Glutamatergic neuron (in vitro differentiated cells): Measurements from ENCODE around the gene FGF10. TPM values are rescaled to one million over a fixed set of nuclear protein-coding genes. Genes with fewer than 3 reads are reported as not detected.

Experiments used
- DNase-seq: peaks from one replicate; pipeline ENCODE4 v3.0.0; 2022
- H3K27ac Mint-ChIP-seq: one replicate; pipeline ENCODE4 v1.8.0; 2020; ENCODE audit warnings: mild to moderate bottlenecking, mixed read lengths, inconsistent platforms; ENCODE audit not compliant: unreplicated experiment
- H3K27me3 Mint-ChIP-seq: one replicate; pipeline ENCODE4 v1.8.0; 2020; ENCODE audit warnings: mild to moderate bottlenecking, moderate library complexity, mixed read lengths, inconsistent platforms; ENCODE audit not compliant: unreplicated experiment
- H3K36me3 Mint-ChIP-seq: one replicate; pipeline ENCODE4 v1.8.0; 2020; ENCODE audit warnings: mild to moderate bottlenecking, mixed read lengths, inconsistent platforms; ENCODE audit not compliant: unreplicated experiment
- H3K4me1 Mint-ChIP-seq: one replicate; pipeline ENCODE4 v1.8.0; 2020; ENCODE audit warnings: mild to moderate bottlenecking, low read depth, mixed read lengths, inconsistent platforms; ENCODE audit not compliant: unreplicated experiment
- H3K4me3 Mint-ChIP-seq: one replicate; pipeline ENCODE4 v1.8.0; 2020; ENCODE audit warnings: mild to moderate bottlenecking, mixed read lengths, inconsistent platforms; ENCODE audit not compliant: unreplicated experiment
- H3K9me3 Mint-ChIP-seq: one replicate; pipeline ENCODE4 v1.8.0; 2020; ENCODE audit warnings: mild to moderate bottlenecking, moderate library complexity, mixed read lengths, inconsistent platforms; ENCODE audit not compliant: unreplicated experiment
- total RNA-seq: library from RNA; stranded (reverse); fragmentation: NEBNext Ultra II Directional; extraction: Animal tissue kit (Norgen Biotek cat#: 25700); gene quantifications from one replicate; pipeline ENCODE4 v1.2.1, GENCODE V29; 2021; ENCODE audit not compliant: unreplicated experiment
- TF ChIP-seq, protein P1 (sequence below): fragments of 200-600 bp; sonication (generic); IDR thresholded peaks from one replicate; pipeline ENCODE4 v1.5.0; 2021; ENCODE audit not compliant: partially characterized antibody, unreplicated experiment

Gene FGF10
- total RNA-seq, 1 donor from 2014 or later, result not detected

DNA sequence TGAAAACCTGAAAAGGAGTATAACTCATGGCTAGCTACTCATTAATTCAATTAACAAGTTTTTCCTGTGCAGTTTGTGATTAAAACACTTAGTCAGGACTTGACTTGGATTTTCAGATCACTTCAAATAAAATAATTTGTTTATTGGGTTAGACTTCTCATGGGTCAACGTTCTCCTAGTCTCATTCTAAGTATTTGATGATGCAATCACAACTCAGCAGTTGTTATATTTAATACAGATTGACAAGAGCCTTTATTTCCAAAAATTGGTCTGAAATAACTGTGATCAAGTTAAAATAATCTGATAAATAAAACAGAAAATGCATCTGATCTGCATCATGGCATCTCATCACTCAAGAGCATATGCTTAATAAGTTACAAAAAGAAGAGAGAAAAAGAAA, 113.9 kb downstream of the FGF10 start:
- no peak overlapping the region for H3K27ac Mint-ChIP-seq
- H3K4me1 Mint-ChIP-seq, result no peaks in the 10 kb centered on the region

DNA sequence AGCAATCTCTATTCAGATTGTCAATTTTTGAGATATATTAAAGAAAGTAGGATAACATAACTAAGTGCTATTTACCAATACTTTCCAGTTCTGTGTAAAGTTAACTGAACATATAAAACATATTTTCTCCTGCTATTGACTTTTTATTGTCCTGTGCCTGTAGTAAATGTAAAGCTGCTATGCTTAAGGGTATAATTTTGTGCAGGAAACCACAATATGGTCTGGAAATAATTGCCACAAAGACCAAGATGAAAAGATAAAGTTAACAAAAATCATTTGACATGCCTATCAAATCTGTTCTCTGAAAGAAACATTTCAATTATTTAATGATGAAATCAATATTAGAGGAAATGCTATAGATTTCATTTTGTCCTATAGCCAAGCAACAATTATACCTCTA, 121.3 kb downstream of the FGF10 start:
- no peak for DNase-seq
- no peaks in the 10 kb centered on the region for H3K27me3 Mint-ChIP-seq
- H3K36me3 Mint-ChIP-seq, result no peaks in the 10 kb centered on the region
- H3K4me3 Mint-ChIP-seq, result no peak overlapping the region
- no peak overlapping the region for H3K27ac Mint-ChIP-seq
- TF ChIP-seq, protein P1, sequence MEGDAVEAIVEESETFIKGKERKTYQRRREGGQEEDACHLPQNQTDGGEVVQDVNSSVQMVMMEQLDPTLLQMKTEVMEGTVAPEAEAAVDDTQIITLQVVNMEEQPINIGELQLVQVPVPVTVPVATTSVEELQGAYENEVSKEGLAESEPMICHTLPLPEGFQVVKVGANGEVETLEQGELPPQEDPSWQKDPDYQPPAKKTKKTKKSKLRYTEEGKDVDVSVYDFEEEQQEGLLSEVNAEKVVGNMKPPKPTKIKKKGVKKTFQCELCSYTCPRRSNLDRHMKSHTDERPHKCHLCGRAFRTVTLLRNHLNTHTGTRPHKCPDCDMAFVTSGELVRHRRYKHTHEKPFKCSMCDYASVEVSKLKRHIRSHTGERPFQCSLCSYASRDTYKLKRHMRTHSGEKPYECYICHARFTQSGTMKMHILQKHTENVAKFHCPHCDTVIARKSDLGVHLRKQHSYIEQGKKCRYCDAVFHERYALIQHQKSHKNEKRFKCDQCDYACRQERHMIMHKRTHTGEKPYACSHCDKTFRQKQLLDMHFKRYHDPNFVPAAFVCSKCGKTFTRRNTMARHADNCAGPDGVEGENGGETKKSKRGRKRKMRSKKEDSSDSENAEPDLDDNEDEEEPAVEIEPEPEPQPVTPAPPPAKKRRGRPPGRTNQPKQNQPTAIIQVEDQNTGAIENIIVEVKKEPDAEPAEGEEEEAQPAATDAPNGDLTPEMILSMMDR, result no peak
- no peaks in the 10 kb centered on the region for H3K9me3 Mint-ChIP-seq
- H3K4me1 Mint-ChIP-seq, result no peaks in the 10 kb centered on the region

More for the DNA sequence above, 113.9 kb downstream of the FGF10 start:
- H3K36me3 Mint-ChIP-seq, result no peaks in the 10 kb centered on the region
- TF ChIP-seq, protein P1, result no peak
- H3K9me3 Mint-ChIP-seq, result no peaks in the 10 kb centered on the region
- no peaks in the 10 kb centered on the region for H3K27me3 Mint-ChIP-seq
- no peak for DNase-seq
- no peak overlapping the region for H3K4me3 Mint-ChIP-seq

DNA sequence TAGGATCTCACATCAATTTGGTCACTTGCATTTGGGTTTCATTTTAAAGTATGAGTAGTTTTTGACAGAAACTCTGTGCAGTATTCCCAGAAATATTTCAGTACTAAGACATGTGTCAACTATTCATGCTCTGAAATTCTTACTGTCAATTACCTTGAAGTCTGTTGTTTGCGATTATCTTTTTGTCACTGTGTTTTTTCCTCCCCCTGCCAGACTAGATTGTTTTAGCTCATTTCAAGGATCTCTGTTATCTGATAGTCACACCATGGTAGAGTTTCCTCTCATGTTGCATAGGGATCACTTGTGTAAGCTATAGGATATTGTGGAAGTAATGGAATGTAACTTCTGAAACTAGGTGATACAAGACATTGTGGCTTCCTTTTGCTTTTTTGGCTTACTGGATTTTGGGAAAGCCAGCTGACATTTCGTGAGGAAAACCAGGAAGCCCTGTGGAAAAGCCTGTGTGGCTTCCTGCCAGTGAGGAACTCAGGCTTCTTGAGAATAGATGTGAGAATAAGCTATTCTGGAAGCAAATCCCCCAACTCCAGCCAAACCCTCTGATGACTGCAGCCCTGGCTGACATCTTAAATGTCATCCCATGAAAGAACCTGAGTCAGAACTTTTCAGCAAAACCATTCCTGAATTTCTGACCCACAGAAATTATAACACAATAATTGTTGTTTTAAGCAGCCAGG, 122.2 kb downstream of the FGF10 start:
- Mint-ChIP-seq H3K4me1 (no peaks in the 10 kb centered on the region), H3K9me3 (no peaks in the 10 kb centered on the region), H3K4me3 (no peak overlapping the region), H3K27ac (no peak overlapping the region), H3K36me3 (no peaks in the 10 kb centered on the region), H3K27me3 (no peaks in the 10 kb centered on the region)
- no peak for DNase-seq
- TF ChIP-seq, protein P1, result no peak

DNA sequence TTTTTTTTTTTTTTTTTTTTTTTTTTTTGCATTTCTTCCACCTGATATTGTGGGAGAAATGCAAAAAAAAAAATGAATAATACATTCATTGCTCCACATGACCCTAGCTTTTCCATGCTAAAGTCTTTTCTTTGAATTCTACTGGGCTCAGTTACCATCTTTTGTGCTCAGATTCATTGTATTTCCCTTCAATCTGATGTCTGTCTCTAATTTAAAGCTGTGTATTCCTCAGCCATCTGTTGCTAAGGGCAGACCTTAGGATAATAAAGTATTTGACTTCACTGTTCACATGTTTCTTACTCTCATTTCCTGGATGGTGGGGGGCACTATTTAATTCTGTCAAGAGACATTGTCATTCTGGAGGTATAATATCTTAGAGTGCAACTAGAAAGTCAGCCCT, 123.5 kb downstream of the FGF10 start:
- Mint-ChIP-seq H3K27me3 (no peaks in the 10 kb centered on the region), H3K9me3 (no peaks in the 10 kb centered on the region), H3K4me1 (peaks cover 2% of the 10 kb centered on the region), H3K27ac (no peak overlapping the region), H3K36me3 (no peaks in the 10 kb centered on the region), H3K4me3 (no peak overlapping the region)
- no peak for DNase-seq
- TF ChIP-seq, protein P1, result no peak

DNA sequence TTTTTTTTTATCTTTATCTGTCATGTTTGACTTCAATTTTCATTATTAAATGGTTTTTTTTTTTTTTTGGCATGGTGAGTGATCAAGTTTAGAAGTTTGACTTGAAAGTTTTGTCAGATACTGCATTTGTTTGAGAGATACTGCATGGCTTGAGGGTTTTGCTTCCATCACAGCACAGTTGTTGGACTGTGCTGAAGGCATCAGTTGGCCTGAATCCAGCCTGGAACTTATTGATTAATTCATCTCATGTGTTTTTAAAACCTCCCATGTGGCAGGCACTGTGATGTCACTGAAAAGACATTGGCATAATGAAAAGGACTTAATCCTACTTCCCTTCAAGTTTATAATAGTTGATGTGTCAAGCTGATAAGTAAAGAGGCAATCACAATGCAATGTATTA, 128.4 kb downstream of the FGF10 start:
- Mint-ChIP-seq H3K9me3 (peaks cover 2% of the 10 kb centered on the region), H3K4me1 (peaks cover 11% of the 10 kb centered on the region)
- TF ChIP-seq, protein P1, result no peak

More for the DNA sequence above, 128.4 kb downstream of the FGF10 start:
- Mint-ChIP-seq H3K36me3 (no peaks in the 10 kb centered on the region), H3K27me3 (no peaks in the 10 kb centered on the region), H3K4me3 (no peak overlapping the region), H3K27ac (no peak overlapping the region)
- no peak for DNase-seq
